Measurements from ENCODE around the gene MCRIP1.

MCRIP1 gene

DNA sequence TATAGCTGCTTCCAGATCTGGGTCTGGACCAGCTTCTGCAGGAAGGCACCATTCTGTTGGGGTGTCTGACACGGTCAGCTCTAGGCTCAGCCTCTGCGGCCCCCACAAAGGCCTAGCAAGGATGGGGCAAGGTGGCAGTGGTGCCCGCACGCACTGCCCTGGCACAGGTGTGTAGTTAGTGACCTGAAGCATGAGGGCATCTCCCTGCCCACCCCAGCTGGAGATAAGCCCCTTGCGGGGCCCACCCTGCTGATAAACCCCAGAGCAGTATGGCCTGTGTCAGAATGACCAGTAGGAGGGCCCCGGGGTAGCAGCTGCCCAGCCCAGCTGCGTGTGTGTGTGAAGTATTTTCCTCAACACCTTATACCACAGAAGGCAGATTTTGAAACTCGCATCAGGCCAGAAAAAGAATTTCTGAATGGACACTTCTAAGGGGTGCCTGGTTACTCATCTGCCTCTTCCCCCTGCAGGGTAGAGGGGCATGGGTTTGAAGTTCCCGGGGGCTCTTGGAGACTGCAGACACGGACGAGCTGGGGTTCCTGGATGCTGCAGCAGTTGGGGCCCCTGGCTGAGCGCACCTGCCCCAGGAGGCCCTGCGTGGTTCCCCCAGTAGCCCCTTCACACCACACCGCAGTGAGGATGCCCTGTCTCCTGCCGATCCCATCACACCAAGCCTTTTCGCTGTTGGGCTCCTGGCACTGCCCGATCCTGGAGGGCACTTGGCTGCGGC, 33.5 kb upstream of the MCRIP1 start (continued):
- TF ChIP-seq ZFP3 (CRISPR knock-in tag; IDR thresholded peaks at IDR 0.05) (no peak), RARB (CRISPR knock-in tag; IDR thresholded peaks at IDR 0.05) (0 out of 2 replicates have a peak, but pooled peaks have one; percentile 10), TCF4 (CRISPR knock-in tag; IDR thresholded peaks at IDR 0.05; ENCODE audit: borderline replicate concordance) (no peak)

DNA sequence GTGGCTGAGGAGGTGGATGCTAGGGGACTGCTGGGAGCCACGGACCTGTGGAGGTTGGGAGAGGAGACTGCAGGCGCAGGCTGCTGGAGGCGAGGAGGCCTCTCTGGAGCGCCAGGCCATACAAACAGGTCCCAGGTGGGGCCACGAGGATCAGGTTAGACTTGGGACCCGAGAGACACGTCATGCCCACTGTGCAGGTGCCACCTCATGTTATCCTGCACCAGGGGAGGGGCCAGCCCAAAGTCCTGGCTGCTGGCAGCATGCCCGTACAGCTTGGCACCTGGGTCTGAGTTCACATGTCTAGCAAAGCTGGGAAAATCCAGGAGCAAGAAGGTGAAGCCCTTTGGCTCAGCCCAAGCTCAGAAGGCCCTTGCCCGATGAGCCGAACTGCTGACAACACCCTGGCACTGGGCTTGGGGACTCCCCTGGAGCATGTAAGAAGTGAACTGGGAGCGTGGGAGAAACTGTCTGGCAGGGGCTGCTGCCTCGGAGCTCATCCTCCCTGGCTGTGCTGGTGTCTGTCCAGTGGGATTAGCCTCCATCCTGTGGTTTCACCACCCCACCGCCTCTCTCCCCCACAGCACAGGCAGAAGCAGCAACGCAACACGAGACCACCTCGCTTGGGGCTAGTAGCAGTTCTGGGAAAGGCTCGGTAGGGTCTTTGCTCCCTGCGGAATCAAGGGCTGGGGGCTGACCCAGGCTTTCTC, 32.8 kb upstream of the MCRIP1 start:
- peak; percentile 1 for ATAC-seq
- TF ChIP-seq, protein P1, sequence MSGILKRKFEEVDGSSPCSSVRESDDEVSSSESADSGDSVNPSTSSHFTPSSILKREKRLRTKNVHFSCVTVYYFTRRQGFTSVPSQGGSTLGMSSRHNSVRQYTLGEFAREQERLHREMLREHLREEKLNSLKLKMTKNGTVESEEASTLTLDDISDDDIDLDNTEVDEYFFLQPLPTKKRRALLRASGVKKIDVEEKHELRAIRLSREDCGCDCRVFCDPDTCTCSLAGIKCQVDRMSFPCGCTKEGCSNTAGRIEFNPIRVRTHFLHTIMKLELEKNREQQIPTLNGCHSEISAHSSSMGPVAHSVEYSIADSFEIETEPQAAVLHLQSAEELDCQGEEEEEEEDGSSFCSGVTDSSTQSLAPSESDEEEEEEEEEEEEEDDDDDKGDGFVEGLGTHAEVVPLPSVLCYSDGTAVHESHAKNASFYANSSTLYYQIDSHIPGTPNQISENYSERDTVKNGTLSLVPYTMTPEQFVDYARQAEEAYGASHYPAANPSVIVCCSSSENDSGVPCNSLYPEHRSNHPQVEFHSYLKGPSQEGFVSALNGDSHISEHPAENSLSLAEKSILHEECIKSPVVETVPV (CRISPR knock-in tag; IDR thresholded peaks at IDR 0.05), result peak; percentile 62; the same call in 1 of the 2 replicates
- 0 out of 2 replicates have a peak, but pooled peaks have one; percentile 66 for TF ChIP-seq RARB (CRISPR knock-in tag; IDR thresholded peaks at IDR 0.05)
- TF ChIP-seq GLIS3 (CRISPR knock-in tag; IDR thresholded peaks at IDR 0.05), result no peak

DNA sequence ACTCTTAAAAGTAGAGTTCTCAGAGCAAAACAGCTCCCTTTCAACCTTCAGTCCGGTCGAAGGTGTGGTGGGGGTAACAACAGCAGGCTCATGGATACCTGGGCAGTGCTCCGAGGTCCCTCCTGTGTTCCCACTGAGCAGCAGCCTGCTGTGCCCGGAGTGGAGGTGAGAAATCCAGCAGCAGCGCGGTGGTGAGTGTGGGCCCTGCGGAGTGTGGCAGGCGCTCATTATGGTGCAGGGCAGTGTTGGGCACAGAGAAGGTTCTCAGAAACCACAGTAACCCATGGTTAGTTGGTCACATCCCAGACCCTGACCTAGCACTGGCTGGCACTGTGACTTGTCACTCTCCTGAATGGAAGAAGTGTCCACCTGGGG, 32.3 kb upstream of the MCRIP1 start:
- no peak for ATAC-seq
- TF ChIP-seq, protein P2, sequence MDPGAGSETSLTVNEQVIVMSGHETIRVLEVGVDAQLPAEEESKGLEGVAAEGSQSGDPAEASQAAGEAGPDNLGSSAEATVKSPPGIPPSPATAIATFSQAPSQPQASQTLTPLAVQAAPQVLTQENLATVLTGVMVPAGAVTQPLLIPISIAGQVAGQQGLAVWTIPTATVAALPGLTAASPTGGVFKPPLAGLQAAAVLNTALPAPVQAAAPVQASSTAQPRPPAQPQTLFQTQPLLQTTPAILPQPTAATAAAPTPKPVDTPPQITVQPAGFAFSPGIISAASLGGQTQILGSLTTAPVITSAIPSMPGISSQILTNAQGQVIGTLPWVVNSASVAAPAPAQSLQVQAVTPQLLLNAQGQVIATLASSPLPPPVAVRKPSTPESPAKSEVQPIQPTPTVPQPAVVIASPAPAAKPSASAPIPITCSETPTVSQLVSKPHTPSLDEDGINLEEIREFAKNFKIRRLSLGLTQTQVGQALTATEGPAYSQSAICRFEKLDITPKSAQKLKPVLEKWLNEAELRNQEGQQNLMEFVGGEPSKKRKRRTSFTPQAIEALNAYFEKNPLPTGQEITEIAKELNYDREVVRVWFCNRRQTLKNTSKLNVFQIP (CRISPR knock-in tag; IDR thresholded peaks at IDR 0.05; ENCODE audit: borderline replicate concordance, low read depth), result no peak
- TF ChIP-seq ZFP3 (CRISPR knock-in tag; IDR thresholded peaks at IDR 0.05), result no peak
- TF ChIP-seq ZNF565 (CRISPR knock-in tag; conservative IDR thresholded peaks at IDR 0.05; ENCODE audit: low read depth), result no peak
- TF ChIP-seq ZNF70 (CRISPR knock-in tag; IDR thresholded peaks at IDR 0.05), result no peak
- TF ChIP-seq ARNTL (CRISPR knock-in tag; IDR thresholded peaks at IDR 0.05; ENCODE audit: borderline replicate concordance, low read depth), result no peak
- TF ChIP-seq BACH2 (CRISPR knock-in tag; IDR thresholded peaks at IDR 0.05; ENCODE audit: borderline replicate concordance), result no peak
- TF ChIP-seq, protein P3, sequence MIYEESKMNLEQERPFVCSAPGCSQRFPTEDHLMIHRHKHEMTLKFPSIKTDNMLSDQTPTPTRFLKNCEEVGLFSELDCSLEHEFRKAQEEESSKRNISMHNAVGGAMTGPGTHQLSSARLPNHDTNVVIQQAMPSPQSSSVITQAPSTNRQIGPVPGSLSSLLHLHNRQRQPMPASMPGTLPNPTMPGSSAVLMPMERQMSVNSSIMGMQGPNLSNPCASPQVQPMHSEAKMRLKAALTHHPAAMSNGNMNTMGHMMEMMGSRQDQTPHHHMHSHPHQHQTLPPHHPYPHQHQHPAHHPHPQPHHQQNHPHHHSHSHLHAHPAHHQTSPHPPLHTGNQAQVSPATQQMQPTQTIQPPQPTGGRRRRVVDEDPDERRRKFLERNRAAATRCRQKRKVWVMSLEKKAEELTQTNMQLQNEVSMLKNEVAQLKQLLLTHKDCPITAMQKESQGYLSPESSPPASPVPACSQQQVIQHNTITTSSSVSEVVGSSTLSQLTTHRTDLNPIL (CRISPR knock-in tag; IDR thresholded peaks at IDR 0.05; ENCODE audit: low read depth), result no peak
- no peak for TF ChIP-seq ZNF8 (CRISPR knock-in tag; IDR thresholded peaks at IDR 0.05)
- TF ChIP-seq, protein P4, sequence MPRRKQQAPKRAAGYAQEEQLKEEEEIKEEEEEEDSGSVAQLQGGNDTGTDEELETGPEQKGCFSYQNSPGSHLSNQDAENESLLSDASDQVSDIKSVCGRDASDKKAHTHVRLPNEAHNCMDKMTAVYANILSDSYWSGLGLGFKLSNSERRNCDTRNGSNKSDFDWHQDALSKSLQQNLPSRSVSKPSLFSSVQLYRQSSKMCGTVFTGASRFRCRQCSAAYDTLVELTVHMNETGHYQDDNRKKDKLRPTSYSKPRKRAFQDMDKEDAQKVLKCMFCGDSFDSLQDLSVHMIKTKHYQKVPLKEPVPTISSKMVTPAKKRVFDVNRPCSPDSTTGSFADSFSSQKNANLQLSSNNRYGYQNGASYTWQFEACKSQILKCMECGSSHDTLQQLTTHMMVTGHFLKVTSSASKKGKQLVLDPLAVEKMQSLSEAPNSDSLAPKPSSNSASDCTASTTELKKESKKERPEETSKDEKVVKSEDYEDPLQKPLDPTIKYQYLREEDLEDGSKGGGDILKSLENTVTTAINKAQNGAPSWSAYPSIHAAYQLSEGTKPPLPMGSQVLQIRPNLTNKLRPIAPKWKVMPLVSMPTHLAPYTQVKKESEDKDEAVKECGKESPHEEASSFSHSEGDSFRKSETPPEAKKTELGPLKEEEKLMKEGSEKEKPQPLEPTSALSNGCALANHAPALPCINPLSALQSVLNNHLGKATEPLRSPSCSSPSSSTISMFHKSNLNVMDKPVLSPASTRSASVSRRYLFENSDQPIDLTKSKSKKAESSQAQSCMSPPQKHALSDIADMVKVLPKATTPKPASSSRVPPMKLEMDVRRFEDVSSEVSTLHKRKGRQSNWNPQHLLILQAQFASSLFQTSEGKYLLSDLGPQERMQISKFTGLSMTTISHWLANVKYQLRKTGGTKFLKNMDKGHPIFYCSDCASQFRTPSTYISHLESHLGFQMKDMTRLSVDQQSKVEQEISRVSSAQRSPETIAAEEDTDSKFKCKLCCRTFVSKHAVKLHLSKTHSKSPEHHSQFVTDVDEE (CRISPR knock-in tag; IDR thresholded peaks at IDR 0.05), result no peak

DNA sequence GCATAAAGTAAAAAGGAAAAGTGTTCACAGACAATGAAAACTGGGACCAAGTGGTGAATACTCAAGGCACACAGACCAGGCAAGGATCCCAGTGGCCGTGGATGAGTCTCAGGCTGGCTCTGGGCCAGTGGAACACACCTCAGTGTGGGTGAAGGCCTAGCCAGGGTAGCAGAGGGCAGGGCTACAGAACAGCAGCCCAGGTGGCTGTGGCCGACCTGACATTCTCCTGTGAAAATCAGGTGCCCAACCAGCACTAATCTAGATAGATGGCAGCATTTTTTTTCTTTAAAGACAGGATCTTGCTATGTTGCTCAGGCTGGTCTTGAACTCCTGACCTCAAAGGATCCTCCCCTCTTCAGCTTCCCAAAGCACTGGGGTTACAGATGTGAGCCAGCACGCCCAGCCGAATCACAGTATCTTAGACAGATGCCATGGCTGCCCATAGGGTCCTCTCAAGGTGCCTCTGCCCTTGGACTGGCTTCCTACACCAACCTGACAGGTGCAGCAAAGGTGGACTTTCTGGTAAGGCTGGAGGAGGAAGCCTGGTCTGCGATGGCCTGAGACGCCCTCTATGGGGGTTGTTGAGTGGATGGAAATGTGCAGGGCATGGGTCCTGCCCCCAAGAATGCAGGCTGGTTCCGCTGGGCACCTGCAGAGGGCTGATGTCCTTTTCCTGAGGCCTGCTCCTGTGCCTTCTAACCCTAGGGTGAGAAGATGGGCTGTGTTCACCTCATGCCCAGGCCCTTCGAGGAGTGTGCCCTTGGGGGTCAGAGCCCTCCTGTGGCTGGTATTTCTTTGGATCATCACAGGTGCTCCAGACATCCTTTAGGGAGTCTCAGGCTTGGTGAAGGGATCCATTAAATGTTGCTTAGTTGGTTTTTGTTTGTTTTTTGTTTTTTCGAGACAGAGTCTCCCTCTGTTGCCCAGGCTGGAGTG, 31.0 kb upstream of the MCRIP1 start:
- TF ChIP-seq, protein P5, sequence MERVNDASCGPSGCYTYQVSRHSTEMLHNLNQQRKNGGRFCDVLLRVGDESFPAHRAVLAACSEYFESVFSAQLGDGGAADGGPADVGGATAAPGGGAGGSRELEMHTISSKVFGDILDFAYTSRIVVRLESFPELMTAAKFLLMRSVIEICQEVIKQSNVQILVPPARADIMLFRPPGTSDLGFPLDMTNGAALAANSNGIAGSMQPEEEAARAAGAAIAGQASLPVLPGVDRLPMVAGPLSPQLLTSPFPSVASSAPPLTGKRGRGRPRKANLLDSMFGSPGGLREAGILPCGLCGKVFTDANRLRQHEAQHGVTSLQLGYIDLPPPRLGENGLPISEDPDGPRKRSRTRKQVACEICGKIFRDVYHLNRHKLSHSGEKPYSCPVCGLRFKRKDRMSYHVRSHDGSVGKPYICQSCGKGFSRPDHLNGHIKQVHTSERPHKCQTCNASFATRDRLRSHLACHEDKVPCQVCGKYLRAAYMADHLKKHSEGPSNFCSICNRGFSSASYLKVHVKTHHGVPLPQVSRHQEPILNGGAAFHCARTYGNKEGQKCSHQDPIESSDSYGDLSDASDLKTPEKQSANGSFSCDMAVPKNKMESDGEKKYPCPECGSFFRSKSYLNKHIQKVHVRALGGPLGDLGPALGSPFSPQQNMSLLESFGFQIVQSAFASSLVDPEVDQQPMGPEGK (CRISPR knock-in tag; IDR thresholded peaks at IDR 0.05; ENCODE audit: borderline replicate concordance), result no peak
- TF ChIP-seq, protein P2 (CRISPR knock-in tag; IDR thresholded peaks at IDR 0.05; ENCODE audit: borderline replicate concordance, low read depth), result no peak
- TF ChIP-seq CSDC2 (CRISPR knock-in tag; IDR thresholded peaks at IDR 0.05) (no peak), PPARA (CRISPR knock-in tag; IDR thresholded peaks at IDR 0.05; ENCODE audit: borderline replicate concordance) (no peak)
- ATAC-seq, result no peak
